ENCODE measurements around the gene RPL7L1. TPM values are rescaled to one million over a fixed set of nuclear protein-coding genes. Genes with fewer than 3 reads are reported as not detected.
A peak's percentile ranks its signal among the peaks of the same experiment; 100 is the strongest.

Gene RPL7L1
- total and polyA plus RNA-seq, 2 of the 13 experiments (the other 11 are each of a cell fraction or from before 2014, with no cell fraction given) = 51.6 to 179 TPM

- peak; percentile 24; the same call in 1 of the 2 replicates for TF ChIP-seq ZNF790 (CRISPR knock-in tag; IDR thresholded peaks at IDR 0.05; ENCODE audit: borderline replicate concordance)
- TF ChIP-seq PHF5A (CRISPR knock-in tag; IDR thresholded peaks at IDR 0.05; ENCODE audit: low read depth, unreplicated experiment) = peak; percentile 39
- TF ChIP-seq ZNF761 (CRISPR knock-in tag; conservative IDR thresholded peaks at IDR 0.05) = 0 out of 2 replicates have a peak, but pooled peaks have one; percentile 28
- peak; percentile 19 for TF ChIP-seq ZGPAT (CRISPR knock-in tag; IDR thresholded peaks at IDR 0.05)
- peak; percentile 52; the same call in 1 of the 2 replicates for TF ChIP-seq ZSCAN31 (CRISPR knock-in tag; IDR thresholded peaks at IDR 0.05; ENCODE audit: low read depth)
- 0 out of 2 replicates have a peak, but pooled peaks have one; percentile 18 for TF ChIP-seq HINFP (CRISPR knock-in tag; IDR thresholded peaks at IDR 0.05; ENCODE audit: low read depth)
- peak; percentile 47; the same call in 1 of the 2 replicates for TF ChIP-seq SPEN (CRISPR knock-in tag; IDR thresholded peaks at IDR 0.05; ENCODE audit: low read depth)
- TF ChIP-seq THAP7 (CRISPR knock-in tag; IDR thresholded peaks at IDR 0.05) = 0 out of 2 replicates have a peak, but pooled peaks have one; percentile 26
- peak; percentile 54; the same call in 1 of the 2 replicates for TF ChIP-seq ZFP91 (CRISPR knock-in tag; IDR thresholded peaks at IDR 0.05; ENCODE audit: borderline replicate concordance)
These were observed 14.8 kb downstream of the RPL7L1 start (continued) for GRCh38 chr6:42894041-42894828.
